OCI-LY1 (cell line): ENCODE results near the gene ROBO1.

Experiments
- H2AFZ ChIP-seq: fragments of 200-600 bp; sonication (generic), shearing (Covaris generic); 2 replicates; pipeline ENCODE4 v1.6.0; 2014; ENCODE audit warnings: antibody characterized with exemption, mild to moderate bottlenecking, low read length
- H3F3A ChIP-seq: fragments of 200-600 bp; sonication (generic), shearing (Covaris generic); 2 replicates; pipeline ENCODE4 v1.6.0; 2014; ENCODE audit warnings: mild to moderate bottlenecking, antibody characterized with exemption, low read length, moderate library complexity; ENCODE audit not compliant: insufficient read depth
- H3K27ac ChIP-seq: fragments of 200-600 bp; sonication (generic); 2 replicates; pipeline ENCODE4 v1.5.1; 2014; ENCODE audit warnings: low read length, mixed run types, mild to moderate bottlenecking, low read depth; ENCODE audit not compliant: poor library complexity, severe bottlenecking
- H3K27me3 ChIP-seq: fragments of 200-600 bp; sonication (generic); 2 replicates; pipeline ENCODE4 v1.6.0; 2014; ENCODE audit warnings: antibody characterized with exemption, mild to moderate bottlenecking, low read length, moderate library complexity; ENCODE audit not compliant: insufficient read depth
- H3K36me3 ChIP-seq: fragments of 200-600 bp; sonication (generic); 2 replicates; pipeline ENCODE4 v1.6.1; 2014; ENCODE audit warnings: mild to moderate bottlenecking, antibody characterized with exemption, low read length, moderate library complexity, mixed read lengths; ENCODE audit not compliant: insufficient read depth
- H3K4me1 ChIP-seq: fragments of 200-600 bp; sonication (generic); 2 replicates; pipeline ENCODE4 v1.5.1; 2014; ENCODE audit warnings: mild to moderate bottlenecking, low read length, moderate library complexity; ENCODE audit not compliant: insufficient read depth, severe bottlenecking
- H3K4me2 ChIP-seq: fragments of 200-600 bp; sonication (generic), shearing (Covaris generic); 2 replicates; pipeline ENCODE4 v1.6.1; 2014; ENCODE audit warnings: low read length
- H3K4me3 ChIP-seq: fragments of 200-600 bp; sonication (generic); 2 replicates; pipeline ENCODE4 v1.5.1; 2014; ENCODE audit warnings: low read length, low read depth, mild to moderate bottlenecking, mixed read lengths; ENCODE audit not compliant: poor library complexity, severe bottlenecking
- H3K79me2 ChIP-seq: fragments of 200-600 bp; shearing (Covaris generic); 2 replicates; pipeline ENCODE4 v1.6.1; 2016; ENCODE audit warnings: mixed run types, low read length, mixed read lengths; ENCODE audit not compliant: insufficient read depth
- H3K9ac ChIP-seq: fragments of 200-600 bp; sonication (generic), shearing (Covaris generic); 2 replicates; pipeline ENCODE4 v1.6.1; 2014; ENCODE audit warnings: mild to moderate bottlenecking, low read length, mixed read lengths
- H3K9me2 ChIP-seq: fragments of 200-600 bp; sonication (generic), shearing (Covaris generic); 2 replicates; pipeline ENCODE4 v1.6.1; 2014; ENCODE audit warnings: low read depth, mild to moderate bottlenecking, low read length, mixed read lengths
- H3K9me3 ChIP-seq: fragments of 200-600 bp; shearing (Covaris generic); 2 replicates; pipeline ENCODE4 v1.6.1; 2014; ENCODE audit warnings: low read length, mixed read lengths
- H4K20me1 ChIP-seq: fragments of 200-600 bp; sonication (generic), shearing (Covaris generic); 2 replicates; pipeline ENCODE4 v1.6.0; 2016; ENCODE audit warnings: mild to moderate bottlenecking, low read length; ENCODE audit not compliant: insufficient read depth
- CTCF ChIP-seq: fragments of 200-600 bp; sonication (generic), shearing (Covaris generic); IDR thresholded peaks from 2 replicates; pipeline ENCODE4 v1.5.1; 2017; ENCODE audit warnings: mild to moderate bottlenecking, antibody characterized with exemption, low read length, moderate library complexity, mixed read lengths
- EZH2 ChIP-seq: fragments of 200-600 bp; sonication (generic), shearing (Covaris generic); IDR thresholded peaks from 2 replicates; pipeline ENCODE4 v1.8.0; 2017; ENCODE audit warnings: borderline replicate concordance, mixed run types, mild to moderate bottlenecking, antibody characterized with exemption, low read length, moderate library complexity, mixed read lengths

ROBO1 gene

GRCh38 chr3:78940128-78940527, 827.7 kb downstream of the ROBO1 start:
- no peaks in the 10 kb centered on the region for H3K9me2 ChIP-seq
- no peaks in the 10 kb centered on the region for H3K27me3 ChIP-seq
- no peaks in the 10 kb centered on the region for H3F3A ChIP-seq
- no peak overlapping the region for H2AFZ ChIP-seq
- H3K9me3 ChIP-seq = no peaks in the 10 kb centered on the region
- H4K20me1 ChIP-seq = no peaks in the 10 kb centered on the region
- H3K4me3 ChIP-seq = no peak overlapping the region
- H3K36me3 ChIP-seq = no peaks in the 10 kb centered on the region
- H3K9ac ChIP-seq = no peak overlapping the region
- H3K27ac ChIP-seq = no peak overlapping the region
- TF ChIP-seq CTCF (no peak), EZH2 (no peak)
- no peaks in the 10 kb centered on the region for H3K4me1 ChIP-seq
- H3K79me2 ChIP-seq = no peaks in the 10 kb centered on the region
- H3K4me2 ChIP-seq = no peak overlapping the region

GRCh38 chr3:78937475-78937874, 830.3 kb downstream of the ROBO1 start:
- Histone ChIP-seq H3K4me2 (no peak overlapping the region), H3K79me2 (no peaks in the 10 kb centered on the region), H3K4me3 (no peak overlapping the region), H3K4me1 (no peaks in the 10 kb centered on the region), H3K27ac (no peak overlapping the region), H2AFZ (no peak overlapping the region), H3K36me3 (no peaks in the 10 kb centered on the region), H3K27me3 (no peaks in the 10 kb centered on the region), H4K20me1 (no peaks in the 10 kb centered on the region), H3K9ac (no peak overlapping the region), H3K9me3 (no peaks in the 10 kb centered on the region), H3K9me2 (no peaks in the 10 kb centered on the region), H3F3A (no peaks in the 10 kb centered on the region)
- no peak for TF ChIP-seq CTCF
- TF ChIP-seq EZH2 = no peak

- Histone ChIP-seq H3K27me3 (no peaks in the 10 kb centered on the region), H3K9ac (no peak overlapping the region), H3K36me3 (no peaks in the 10 kb centered on the region), H3K4me2 (no peak overlapping the region), H3K4me1 (no peaks in the 10 kb centered on the region), H4K20me1 (no peaks in the 10 kb centered on the region), H3K27ac (no peak overlapping the region), H3K9me2 (no peaks in the 10 kb centered on the region), H3F3A (no peaks in the 10 kb centered on the region), H2AFZ (no peak overlapping the region), H3K4me3 (no peak overlapping the region), H3K9me3 (no peaks in the 10 kb centered on the region), H3K79me2 (no peaks in the 10 kb centered on the region)
- no peak for TF ChIP-seq EZH2
- TF ChIP-seq CTCF = no peak
These were observed 840.0 kb downstream of the ROBO1 start for GRCh38 chr3:78927759-78928158.
